Activated CD8-positive, alpha-beta T cell treated with anti-CD3 and anti-CD28 coated beads, Interleukin-2, amount 10 ng/mL, durations not matched to agents 7 days and 5 days (primary cell): ENCODE data around the gene FMN1. TPM values are rescaled to one million over a fixed set of nuclear protein-coding genes. Genes with fewer than 3 reads are reported as not detected.

ENCODE experiments used
- ATAC-seq: fragments of 150-1000 bp; cut with Tn5 transposase; one replicate; pipeline ENCODE4 v1.10.0; 2021; ENCODE audit warnings: moderate library complexity
- CTCF ChIA-PET: fragments of 350-600 bp; sonication (Branson Sonifier 250); formaldehyde crosslinking; loops from one replicate; lab custom pipeline; 2021; ENCODE audit warnings: antibody characterized with exemption; lab: Charles Lee
- POLR2A ChIA-PET: fragments of 350-600 bp; sonication (Branson Sonifier 250); formaldehyde crosslinking; loops from one replicate; lab custom pipeline; 2021; ENCODE audit warnings: antibody characterized with exemption; lab: Charles Lee
- DNase-seq: peaks from one replicate; pipeline ENCODE4 v3.0.0-alpha.2; 2020
- H3K27ac Mint-ChIP-seq: one replicate; pipeline ENCODE4 v1.8.0; 2021; ENCODE audit warnings: mild to moderate bottlenecking, mixed read lengths
- H3K27me3 Mint-ChIP-seq: one replicate; pipeline ENCODE4 v1.8.0; 2021; ENCODE audit warnings: low read depth, mixed read lengths
- H3K36me3 Mint-ChIP-seq: one replicate; pipeline ENCODE4 v1.8.0; 2021; ENCODE audit warnings: low read depth, mixed read lengths
- H3K4me1 Mint-ChIP-seq: one replicate; pipeline ENCODE4 v1.8.0; 2021; ENCODE audit warnings: low read depth, mixed read lengths
- H3K4me3 Mint-ChIP-seq: one replicate; pipeline ENCODE4 v1.8.0; 2021; ENCODE audit warnings: mild to moderate bottlenecking, mixed read lengths
- H3K9me3 Mint-ChIP-seq: one replicate; pipeline ENCODE4 v1.8.0; 2022; ENCODE audit warnings: mixed read lengths; ENCODE audit not compliant: insufficient read depth
- total RNA-seq, 2 experiments: library from RNA; stranded (reverse); gene quantifications; one replicate each; pipeline ENCODE4 v1.2.3, GENCODE V29; 2021

FMN1 gene
- total RNA-seq, 2 experiments from 2014 or later: 0.05 TPM; not detected in 1

DNA sequence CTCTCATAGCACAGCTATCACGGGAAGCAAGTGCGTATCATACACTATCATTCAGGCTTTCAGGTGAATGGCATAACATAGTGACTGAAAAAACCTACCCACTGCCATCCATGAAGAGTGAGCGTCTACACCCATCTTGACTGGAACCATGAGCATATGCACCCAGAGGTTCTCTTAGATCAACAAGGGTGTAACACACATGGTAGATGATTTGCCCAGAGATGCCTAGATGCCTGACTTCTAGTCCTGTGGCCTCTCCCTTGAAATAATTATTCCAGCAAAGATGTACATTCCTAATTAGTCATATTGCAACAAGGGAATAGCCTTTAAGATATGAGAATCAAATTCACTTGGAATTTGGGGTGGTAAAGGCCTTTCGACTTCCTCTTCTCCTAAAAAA, 248.3 kb downstream of the FMN1 start:
- ChIA-PET CTCF (no interaction called here), POLR2A (no interaction called here)
- Mint-ChIP-seq H3K9me3 (no peaks in the 10 kb centered on the region), H3K36me3 (no peaks in the 10 kb centered on the region), H3K4me1 (no peaks in the 10 kb centered on the region), H3K27ac (no peak overlapping the region), H3K27me3 (peaks cover 8% of the 10 kb centered on the region), H3K4me3 (no peak overlapping the region)
- no peak for DNase-seq
- no peak for ATAC-seq

GRCh38 chr15:32944431-32944830, 250.1 kb downstream of the FMN1 start:
- H3K27me3 Mint-ChIP-seq: peaks cover 5% of the 10 kb centered on the region
- ChIA-PET POLR2A (no interaction called here), CTCF (no interaction called here)
- no peaks in the 10 kb centered on the region for H3K9me3 Mint-ChIP-seq
- no peaks in the 10 kb centered on the region for H3K4me1 Mint-ChIP-seq
- no peak overlapping the region for H3K4me3 Mint-ChIP-seq
- ATAC-seq (no peak), DNase-seq (no peak)
- no peak overlapping the region for H3K27ac Mint-ChIP-seq
- H3K36me3 Mint-ChIP-seq: no peaks in the 10 kb centered on the region

DNA sequence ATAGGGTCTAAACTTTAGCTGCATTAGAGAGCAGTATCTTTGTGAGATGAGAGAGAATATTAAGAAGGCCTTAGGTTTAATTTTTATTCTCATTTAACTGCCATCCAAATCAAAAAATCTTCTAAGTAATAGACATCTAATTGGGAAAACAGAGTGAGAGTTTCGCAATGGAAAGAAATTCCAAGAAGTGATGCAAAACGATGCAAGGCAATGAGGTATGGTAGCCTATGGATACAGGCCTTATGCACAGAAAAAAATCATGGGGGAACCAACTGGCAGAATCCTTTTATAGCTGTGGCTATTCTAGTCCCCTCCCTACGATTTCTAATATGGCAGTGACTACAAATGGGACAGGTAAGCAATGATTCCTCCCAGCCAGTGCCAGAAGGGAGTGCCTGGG, 250.8 kb downstream of the FMN1 start:
- H3K36me3 Mint-ChIP-seq: no peaks in the 10 kb centered on the region
- H3K4me1 Mint-ChIP-seq: no peaks in the 10 kb centered on the region
- ATAC-seq: no peak
- no peak for DNase-seq
- ChIA-PET POLR2A (no interaction called here), CTCF (no interaction called here)
- peaks cover 2% of the 10 kb centered on the region for H3K27me3 Mint-ChIP-seq
- H3K4me3 Mint-ChIP-seq: no peak overlapping the region
- H3K9me3 Mint-ChIP-seq: no peaks in the 10 kb centered on the region
- no peak overlapping the region for H3K27ac Mint-ChIP-seq

GRCh38 chr15:32942401-32942841, 252.1 kb downstream of the FMN1 start:
- CTCF ChIA-PET: no interaction called here
- H3K4me1 Mint-ChIP-seq: no peaks in the 10 kb centered on the region
- DNase-seq (no peak), ATAC-seq (no peak)
- no peak overlapping the region for H3K27ac Mint-ChIP-seq
- POLR2A ChIA-PET: no interaction called here
- no peaks in the 10 kb centered on the region for H3K36me3 Mint-ChIP-seq
- no peak overlapping the region for H3K4me3 Mint-ChIP-seq
- H3K9me3 Mint-ChIP-seq: no peaks in the 10 kb centered on the region
- H3K27me3 Mint-ChIP-seq: peaks cover 2% of the 10 kb centered on the region

GRCh38 chr15:32941823-32942222, 252.7 kb downstream of the FMN1 start:
- H3K36me3 Mint-ChIP-seq: no peaks in the 10 kb centered on the region
- CTCF ChIA-PET: no interaction called here
- H3K27ac Mint-ChIP-seq: no peak overlapping the region
- H3K4me3 Mint-ChIP-seq: no peak overlapping the region
- no peaks in the 10 kb centered on the region for H3K4me1 Mint-ChIP-seq
- ATAC-seq (no peak), DNase-seq (no peak)
- no peaks in the 10 kb centered on the region for H3K9me3 Mint-ChIP-seq
- H3K27me3 Mint-ChIP-seq: peaks cover 2% of the 10 kb centered on the region
- POLR2A ChIA-PET: no interaction called here

GRCh38 chr15:32936976-32937375, 257.5 kb downstream of the FMN1 start:
- no peaks in the 10 kb centered on the region for H3K36me3 Mint-ChIP-seq
- ATAC-seq (no peak), DNase-seq (no peak)
- H3K27me3 Mint-ChIP-seq: no peaks in the 10 kb centered on the region
- CTCF ChIA-PET: no interaction called here
- H3K4me3 Mint-ChIP-seq: no peak overlapping the region
- POLR2A ChIA-PET: no interaction called here
- H3K27ac Mint-ChIP-seq: no peak overlapping the region
- H3K9me3 Mint-ChIP-seq: no peaks in the 10 kb centered on the region
- H3K4me1 Mint-ChIP-seq: no peaks in the 10 kb centered on the region

DNA sequence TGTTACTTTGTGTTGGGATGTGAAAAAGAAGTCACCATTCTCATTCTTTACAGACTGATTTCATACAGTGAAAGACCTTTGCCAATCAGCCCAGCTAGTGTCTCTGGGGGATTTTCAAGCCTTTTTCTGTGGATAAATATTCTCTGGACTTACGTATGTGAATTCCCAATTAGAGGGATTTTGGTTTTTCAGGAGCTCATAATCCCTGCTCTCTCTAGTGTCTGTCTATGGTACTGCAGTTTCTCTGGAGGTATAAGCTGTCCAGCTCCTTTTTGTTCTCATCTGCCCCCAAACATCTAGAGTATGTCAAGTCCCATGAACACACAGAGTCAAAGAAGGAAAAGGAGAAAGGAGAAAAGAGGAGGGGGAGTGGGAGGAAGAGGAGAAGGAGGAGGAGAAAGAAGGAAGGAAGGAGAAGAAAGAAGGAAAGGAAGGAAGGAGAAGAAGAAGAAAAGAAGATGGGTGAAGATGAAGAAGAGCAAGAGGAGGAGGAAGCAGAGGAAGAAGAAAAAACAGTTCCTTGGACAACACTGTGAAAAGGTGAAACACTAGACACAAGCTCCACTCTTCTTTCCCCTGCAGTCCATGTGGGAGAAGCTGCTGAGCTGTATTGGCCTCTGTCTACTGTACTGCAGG, 258.1 kb downstream of the FMN1 start:
- no peak overlapping the region for H3K27ac Mint-ChIP-seq
- no peaks in the 10 kb centered on the region for H3K4me1 Mint-ChIP-seq
- ATAC-seq: no peak
- no peaks in the 10 kb centered on the region for H3K36me3 Mint-ChIP-seq
- DNase-seq: no peak
- no peaks in the 10 kb centered on the region for H3K9me3 Mint-ChIP-seq
- H3K4me3 Mint-ChIP-seq: no peak overlapping the region
- H3K27me3 Mint-ChIP-seq: no peaks in the 10 kb centered on the region
- CTCF ChIA-PET: interaction anchor here (0.5 to 0.7 kb wide), 2 partner anchors 82 to 1998 kb away, joined by 3 read pairs; no protein-coding TSS in a partner anchor
- POLR2A ChIA-PET: no interaction called here

DNA sequence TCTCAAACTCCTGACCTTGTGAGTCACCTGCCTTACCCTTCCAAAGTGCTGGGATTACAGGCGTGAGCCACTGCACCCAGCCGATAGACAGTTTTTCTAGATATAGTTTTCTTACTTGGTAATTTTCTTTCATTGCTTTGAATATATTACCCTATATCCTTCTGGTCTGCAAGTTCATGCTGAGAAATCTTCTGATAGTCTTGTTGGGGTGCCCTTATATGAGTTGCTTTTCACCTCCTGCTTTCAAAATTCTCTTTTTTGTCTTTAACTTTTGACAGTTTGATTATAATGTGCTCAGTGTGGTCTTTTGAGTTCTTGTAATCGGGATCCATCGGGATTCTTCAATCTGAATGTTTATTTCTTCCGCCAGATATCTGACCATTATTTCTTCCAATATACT, 259.4 kb downstream of the FMN1 start:
- H3K36me3 Mint-ChIP-seq: no peaks in the 10 kb centered on the region
- ATAC-seq (no peak), DNase-seq (no peak)
- no peak overlapping the region for H3K4me3 Mint-ChIP-seq
- H3K9me3 Mint-ChIP-seq: no peaks in the 10 kb centered on the region
- ChIA-PET POLR2A (no interaction called here), CTCF (no interaction called here)
- no peak overlapping the region for H3K27ac Mint-ChIP-seq
- no peaks in the 10 kb centered on the region for H3K4me1 Mint-ChIP-seq
- peaks cover 2% of the 10 kb centered on the region for H3K27me3 Mint-ChIP-seq

- no peaks in the 10 kb centered on the region for H3K4me1 Mint-ChIP-seq
- CTCF ChIA-PET: no interaction called here
- no peaks in the 10 kb centered on the region for H3K36me3 Mint-ChIP-seq
- no peak for ATAC-seq
- no peaks in the 10 kb centered on the region for H3K9me3 Mint-ChIP-seq
- no peak overlapping the region for H3K4me3 Mint-ChIP-seq
- POLR2A ChIA-PET: no interaction called here
- peaks cover 2% of the 10 kb centered on the region for H3K27me3 Mint-ChIP-seq
- no peak overlapping the region for H3K27ac Mint-ChIP-seq
- DNase-seq: no peak
Observed at GRCh38 chr15:32933236-32933635, 261.3 kb downstream of the FMN1 start.

DNA sequence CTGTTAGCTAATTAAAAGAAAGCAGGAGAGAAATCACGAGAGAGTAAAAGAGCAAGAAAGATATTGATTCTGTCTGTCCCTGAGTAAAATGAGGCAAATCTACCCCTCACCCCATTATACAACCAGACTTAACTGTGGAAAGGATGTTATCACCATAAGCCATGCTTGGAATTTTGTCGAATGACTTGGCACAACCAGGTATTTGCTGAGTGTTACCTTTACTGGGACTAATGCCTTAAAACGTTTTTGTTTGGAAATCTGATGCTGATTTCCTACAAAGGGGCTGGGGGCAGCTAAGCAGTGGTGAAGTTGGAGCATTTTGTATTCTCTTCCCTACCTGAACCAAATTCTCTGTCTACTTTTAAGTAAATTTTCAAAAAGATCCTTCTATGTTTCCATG, 265.6 kb downstream of the FMN1 start:
- H3K4me3 Mint-ChIP-seq: no peak overlapping the region
- CTCF ChIA-PET: no interaction called here
- no peak for ATAC-seq

DNA sequence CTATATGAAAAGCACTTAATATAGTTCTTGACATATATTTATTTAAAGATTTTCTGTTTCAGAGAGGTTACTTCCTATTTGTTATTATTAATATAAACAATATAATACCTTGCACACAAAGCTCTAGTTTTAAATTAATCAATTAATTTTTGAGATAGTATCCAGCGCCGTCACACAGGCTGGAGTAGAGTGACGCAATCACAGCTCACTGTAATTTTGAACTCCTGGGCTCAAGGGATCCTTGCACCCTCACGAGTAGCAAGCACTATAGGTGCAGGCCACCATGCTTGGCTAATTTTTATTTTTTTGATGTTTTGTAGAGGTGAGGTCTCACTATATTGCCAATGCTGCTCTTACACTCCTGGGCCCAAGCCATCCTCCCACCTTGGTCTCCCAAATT, 267.4 kb downstream of the FMN1 start:
- POLR2A ChIA-PET: no interaction called here
- H3K4me3 Mint-ChIP-seq: no peak overlapping the region
- H3K27ac Mint-ChIP-seq: no peak overlapping the region
- peaks cover 2% of the 10 kb centered on the region for H3K27me3 Mint-ChIP-seq
- CTCF ChIA-PET: no interaction called here
- no peaks in the 10 kb centered on the region for H3K36me3 Mint-ChIP-seq
- ATAC-seq: no peak
- no peak for DNase-seq
- H3K4me1 Mint-ChIP-seq: no peaks in the 10 kb centered on the region
- no peaks in the 10 kb centered on the region for H3K9me3 Mint-ChIP-seq

More for the DNA sequence above, 265.6 kb downstream of the FMN1 start:
- no peaks in the 10 kb centered on the region for H3K36me3 Mint-ChIP-seq
- H3K27ac Mint-ChIP-seq: no peak overlapping the region
- no peak for DNase-seq
- peaks cover 2% of the 10 kb centered on the region for H3K27me3 Mint-ChIP-seq
- H3K4me1 Mint-ChIP-seq: no peaks in the 10 kb centered on the region
- no peaks in the 10 kb centered on the region for H3K9me3 Mint-ChIP-seq
- POLR2A ChIA-PET: no interaction called here

GRCh38 chr15:32923176-32923575, 271.3 kb downstream of the FMN1 start:
- CTCF ChIA-PET: no interaction called here
- Mint-ChIP-seq H3K27ac (no peak overlapping the region), H3K36me3 (no peaks in the 10 kb centered on the region), H3K4me3 (no peak overlapping the region), H3K4me1 (no peaks in the 10 kb centered on the region), H3K9me3 (no peaks in the 10 kb centered on the region), H3K27me3 (no peaks in the 10 kb centered on the region)
- POLR2A ChIA-PET: no interaction called here
- ATAC-seq (no peak), DNase-seq (no peak)

DNA sequence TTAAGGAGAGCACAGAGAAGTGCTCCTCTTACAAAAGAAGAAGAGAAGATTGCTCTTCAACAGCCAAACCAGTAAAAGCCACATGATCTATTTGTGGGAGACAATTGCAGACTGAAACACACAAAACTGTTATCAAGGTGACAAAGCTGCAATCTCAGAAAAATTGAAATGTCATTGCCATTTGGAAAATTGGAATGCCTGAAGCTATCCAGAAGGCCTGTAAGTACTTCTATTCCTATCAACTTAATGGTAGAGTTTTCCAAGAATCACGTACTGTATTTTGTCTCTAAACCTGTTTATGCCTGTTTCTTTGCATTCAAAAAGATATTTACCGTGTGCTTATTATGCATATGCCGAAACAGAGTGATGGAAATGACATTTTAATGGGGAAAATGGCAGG, 272.0 kb downstream of the FMN1 start:
- POLR2A ChIA-PET: no interaction called here
- H3K4me1 Mint-ChIP-seq: no peaks in the 10 kb centered on the region
- H3K9me3 Mint-ChIP-seq: no peaks in the 10 kb centered on the region
- no peak for DNase-seq
- H3K27me3 Mint-ChIP-seq: no peaks in the 10 kb centered on the region
- no peak for ATAC-seq
- CTCF ChIA-PET: no interaction called here
- H3K27ac Mint-ChIP-seq: no peak overlapping the region
- H3K4me3 Mint-ChIP-seq: no peak overlapping the region
- H3K36me3 Mint-ChIP-seq: no peaks in the 10 kb centered on the region
